ENCODE results near the gene FAM107B.

FAM107B gene

DNA sequence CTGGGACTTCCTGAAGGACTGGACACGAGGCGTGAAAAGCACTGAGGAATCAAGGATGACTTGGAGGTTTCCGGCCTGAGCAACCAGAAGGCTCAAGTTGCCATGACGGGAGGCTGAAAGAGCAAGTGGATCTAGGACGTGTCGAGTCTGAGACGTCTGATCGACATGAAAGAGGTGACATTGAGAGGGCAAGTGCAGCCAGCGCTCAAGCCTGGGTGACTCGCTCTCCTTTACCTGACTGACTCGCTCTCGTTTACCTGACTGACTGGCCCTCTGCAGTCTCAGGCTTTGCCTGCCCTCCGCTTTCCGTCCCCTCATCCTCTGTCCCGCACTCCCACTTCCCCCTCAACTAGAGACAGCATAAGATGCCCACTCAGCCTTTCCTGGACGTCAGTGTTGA is 241.4 kb downstream of the FAM107B start:
- no peak for DNase-seq (ENCODE audit: low read depth)

- no peak for DNase-seq (ENCODE audit: low read depth)
Observed at GRCh38 chr10:14532473-14533251, 242.0 kb downstream of the FAM107B start.

- DNase-seq (ENCODE audit: low read depth) = no peak
Observed at GRCh38 chr10:14531974-14532373, 242.7 kb downstream of the FAM107B start.

DNA sequence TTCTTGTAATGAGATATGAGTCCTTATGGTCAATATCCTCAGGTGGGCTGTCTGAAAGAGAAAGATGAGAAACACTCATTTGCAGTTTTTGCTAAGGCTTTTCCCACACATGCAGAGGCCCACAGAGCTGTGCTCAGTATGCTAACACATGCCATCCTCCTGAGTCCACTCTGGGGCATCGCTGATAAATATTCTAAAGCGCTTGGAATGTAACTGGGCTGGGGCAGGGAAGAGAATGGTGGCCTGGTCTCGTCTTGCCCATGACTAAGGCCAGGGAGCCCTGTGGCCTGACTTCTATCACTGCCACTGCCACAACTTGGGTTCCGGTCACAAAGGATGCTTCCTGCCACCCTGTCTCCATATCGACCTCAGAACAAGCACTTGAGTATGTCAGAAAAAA is 244.2 kb downstream of the FAM107B start:
- DNase-seq (ENCODE audit: low read depth) = no peak

DNA sequence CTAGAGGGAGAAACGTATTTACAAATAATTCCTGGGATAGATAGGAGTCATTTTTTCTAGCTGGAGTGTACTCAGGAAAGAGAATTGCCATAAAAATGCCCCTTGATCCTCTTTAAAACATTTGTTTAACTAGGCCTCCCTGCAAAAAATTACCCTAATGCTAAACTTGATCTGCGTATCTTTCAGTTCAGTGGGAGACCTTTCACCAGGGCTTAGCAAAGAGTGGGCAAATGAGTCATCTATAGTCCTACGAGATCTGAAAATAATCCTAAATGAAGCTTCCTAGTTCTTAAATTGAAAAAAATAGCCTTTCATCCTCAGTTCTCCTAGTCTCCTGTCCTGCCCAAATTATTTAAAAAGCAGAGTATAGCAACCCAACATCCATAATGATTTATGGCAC is 245.3 kb downstream of the FAM107B start:
- DNase-seq (ENCODE audit: low read depth) = no peak

GRCh38 chr10:14528450-14528849 is 246.2 kb downstream of the FAM107B start:
- no peak for DNase-seq (ENCODE audit: low read depth)

- DNase-seq (ENCODE audit: low read depth) = no peak
Observed at GRCh38 chr10:14527915-14528314, 246.8 kb downstream of the FAM107B start.

DNA sequence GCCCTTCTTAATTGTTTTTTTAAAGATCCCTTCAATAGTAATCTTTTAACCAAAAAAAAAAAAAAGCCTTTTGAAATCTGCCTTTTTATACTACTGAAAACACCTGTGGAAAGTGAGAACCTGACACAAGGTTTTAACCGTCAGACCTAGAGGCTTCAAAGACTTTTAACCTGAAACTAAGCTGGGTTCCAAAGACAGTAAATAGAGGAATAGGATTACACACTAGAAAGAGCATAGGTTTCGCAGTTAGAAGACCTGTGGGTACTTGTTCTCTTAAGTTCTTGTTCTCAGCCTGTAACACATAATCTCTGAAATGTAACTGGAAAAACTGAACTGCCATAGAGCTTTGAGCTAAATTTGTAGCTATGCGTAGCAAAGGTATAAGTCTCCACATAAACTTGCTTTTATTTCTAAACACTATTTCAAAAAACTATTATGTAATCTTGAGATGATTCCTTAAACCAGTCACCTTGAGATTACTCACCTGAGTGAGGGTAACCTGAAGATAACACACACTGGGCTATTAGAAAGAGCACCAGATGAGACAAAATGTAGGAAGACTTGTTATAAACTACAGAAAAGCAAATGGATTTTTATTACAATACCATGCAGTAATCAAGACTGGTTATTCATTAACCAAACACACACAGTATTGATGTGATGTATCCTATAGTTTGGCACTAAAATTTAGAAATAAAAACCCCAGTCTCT is 247.4 kb downstream of the FAM107B start:
- no peak for DNase-seq (ENCODE audit: low read depth)

GRCh38 chr10:14526326-14526725 is 248.4 kb downstream of the FAM107B start:
- no peak for DNase-seq (ENCODE audit: low read depth)

GRCh38 chr10:14524691-14525324 is 249.9 kb downstream of the FAM107B start:
- no peak for DNase-seq (ENCODE audit: low read depth)

GRCh38 chr10:14523286-14523685 is 251.4 kb downstream of the FAM107B start:
- no peak for DNase-seq (ENCODE audit: low read depth)

GRCh38 chr10:14519785-14520184 is 254.9 kb downstream of the FAM107B start:
- DNase-seq (ENCODE audit: low read depth) = no peak

DNA sequence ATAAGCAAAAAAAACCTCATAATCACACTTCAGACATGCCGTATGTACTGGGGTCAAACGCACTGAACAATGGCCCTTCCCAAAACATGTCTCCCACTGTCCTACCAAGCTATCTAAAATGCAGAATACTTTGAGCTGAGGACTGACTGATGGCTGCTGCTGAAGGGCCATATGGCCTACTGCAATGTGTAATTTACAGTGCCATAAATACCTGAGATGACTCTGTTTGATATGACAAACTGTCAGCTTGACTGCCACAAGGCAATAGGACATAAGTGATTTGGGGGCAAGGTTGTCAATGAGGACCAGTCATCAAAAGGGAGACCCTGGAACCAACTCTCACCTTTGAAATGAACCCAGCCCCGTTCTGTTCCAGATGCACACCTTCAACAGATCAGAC is 256.5 kb downstream of the FAM107B start:
- no peak for DNase-seq (ENCODE audit: low read depth)

DNA sequence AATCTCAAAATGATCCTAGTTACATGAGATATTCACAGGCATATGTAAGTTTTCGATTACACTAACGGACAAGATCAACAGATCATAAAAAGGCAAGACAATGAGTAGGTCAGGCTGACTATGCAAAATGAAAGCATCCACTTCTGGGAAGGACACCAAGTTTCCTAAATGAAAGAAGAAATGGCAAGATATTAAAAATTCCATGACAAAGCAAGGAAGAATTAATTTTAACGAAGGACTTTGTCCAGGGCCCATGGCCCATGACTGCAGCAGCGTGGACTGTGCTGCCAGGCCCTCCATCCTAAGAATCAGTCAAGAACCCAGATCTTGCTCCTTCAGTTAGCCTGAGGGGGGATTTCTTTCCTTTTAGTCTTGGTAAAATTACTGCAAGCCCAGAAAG is 261.6 kb downstream of the FAM107B start:
- DNase-seq (ENCODE audit: low read depth) = no peak

DNA sequence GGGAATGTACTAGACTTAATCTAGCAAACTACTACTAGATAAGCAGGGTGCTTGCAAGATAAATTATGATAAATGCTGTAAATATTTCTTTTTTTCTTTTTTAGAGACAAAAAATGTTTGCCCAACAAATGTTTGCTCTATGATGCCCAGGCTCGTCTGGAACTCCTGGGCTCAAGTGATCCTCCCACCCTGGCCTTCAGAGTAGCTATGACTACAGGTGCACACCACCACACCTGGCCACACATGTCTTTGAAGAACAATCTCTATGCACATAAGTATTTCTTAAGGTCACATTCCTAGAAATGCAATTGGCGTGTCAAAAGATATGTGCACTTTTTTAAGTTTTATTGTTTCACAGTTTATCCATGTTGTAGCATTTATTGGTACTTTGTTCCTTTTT is 264.4 kb downstream of the FAM107B start:
- DNase-seq (ENCODE audit: low read depth) = no peak

DNA sequence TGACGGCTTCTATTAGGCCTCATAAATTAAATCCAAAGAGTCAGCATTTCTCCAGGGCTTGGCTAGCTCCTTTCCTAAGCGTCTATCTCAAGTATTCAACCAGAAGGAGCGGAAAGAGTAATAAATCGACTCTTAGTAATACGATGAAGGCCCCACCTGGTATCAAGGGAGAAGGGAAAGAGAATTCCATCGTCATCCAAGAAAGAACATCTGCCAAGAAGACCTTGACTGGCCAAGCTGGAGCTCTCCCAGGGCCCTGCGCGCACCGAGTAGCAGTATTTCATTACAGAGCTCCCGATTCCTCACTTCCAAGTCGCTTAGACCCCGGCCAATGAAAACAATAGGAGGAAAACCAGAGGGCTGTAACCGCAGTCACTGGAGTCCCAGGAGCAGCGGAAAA is 266.0 kb downstream of the FAM107B start:
- no peak for DNase-seq (ENCODE audit: low read depth)

GRCh38 chr10:14507781-14508180 is 266.9 kb downstream of the FAM107B start:
- DNase-seq (ENCODE audit: low read depth) = no peak

GRCh38 chr10:14507176-14507575 is 267.5 kb downstream of the FAM107B start:
- no peak for DNase-seq (ENCODE audit: low read depth)

DNA sequence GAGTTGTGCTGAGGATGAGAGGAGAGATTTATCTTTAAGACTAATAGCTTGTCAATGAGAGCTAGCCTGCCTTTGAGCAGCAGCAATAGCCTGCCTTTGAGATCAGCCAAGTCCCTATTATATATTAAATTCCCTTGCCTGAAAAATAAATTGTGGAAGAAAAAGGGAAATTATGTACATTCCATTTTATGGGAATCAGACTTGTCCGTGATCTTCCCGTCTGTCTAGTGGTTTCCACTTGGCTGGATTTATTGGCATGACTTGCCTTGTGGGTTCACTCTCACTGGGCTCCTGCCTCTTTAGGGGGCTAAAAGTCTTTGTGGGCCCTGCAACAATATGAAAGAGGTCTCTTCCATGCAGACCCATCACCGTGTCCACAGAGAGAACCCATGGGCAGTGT is 272.3 kb downstream of the FAM107B start:
- DNase-seq (ENCODE audit: low read depth) = no peak

- no peak for DNase-seq (ENCODE audit: low read depth)
Observed at GRCh38 chr10:14500172-14500765, 274.4 kb downstream of the FAM107B start.

- no peak for DNase-seq (ENCODE audit: low read depth)
Observed at GRCh38 chr10:14499601-14499904, 275.1 kb downstream of the FAM107B start.

DNA sequence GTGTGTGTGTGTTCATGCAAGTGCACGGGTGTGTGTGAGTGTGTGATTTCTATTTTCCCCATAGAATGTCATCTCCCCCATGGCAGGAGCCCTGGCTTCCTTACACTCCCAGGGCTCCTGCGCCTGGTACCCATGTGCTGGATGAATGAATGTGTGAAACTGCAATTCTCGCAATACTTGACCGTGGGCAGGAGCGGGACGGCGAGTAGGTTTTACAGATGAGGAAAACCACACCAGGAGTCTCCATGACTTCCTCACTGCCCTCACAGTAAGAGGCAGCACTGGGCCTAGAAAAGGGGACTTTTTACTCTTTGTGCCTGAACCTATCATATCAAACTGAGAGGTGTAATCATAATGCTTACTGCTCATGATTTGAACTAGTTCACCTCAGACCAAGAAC is 276.4 kb downstream of the FAM107B start:
- no peak for DNase-seq (ENCODE audit: low read depth)

DNA sequence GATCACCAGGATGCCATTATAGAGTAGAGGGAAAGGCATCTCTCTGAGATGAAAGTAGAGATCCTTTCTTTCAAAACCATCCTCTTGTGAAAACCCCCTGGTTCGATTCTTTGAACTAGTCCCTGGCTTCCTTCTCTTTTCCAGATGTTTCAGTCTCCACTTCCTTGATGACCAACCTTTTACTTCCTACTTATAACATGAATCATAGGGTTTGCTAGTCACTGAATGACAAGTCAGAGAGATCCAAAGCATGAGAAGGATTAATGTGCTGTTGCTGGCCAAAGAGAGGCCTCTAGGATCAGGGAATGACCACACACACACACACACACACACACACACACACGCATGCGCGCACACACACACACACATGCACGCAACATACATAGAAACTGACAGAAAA is 282.9 kb downstream of the FAM107B start:
- no peak for DNase-seq (ENCODE audit: low read depth)
